IgD-negative memory B cell (primary cell): ENCODE data around the gene VPS26C. TPM values are rescaled to one million over a fixed set of nuclear protein-coding genes. Genes with fewer than 3 reads are reported as not detected.
A peak's percentile ranks its signal among the peaks of the same experiment; 100 is the strongest.

Experiments
- H3K27ac Mint-ChIP-seq, 3 donors: one replicate each; pipeline ENCODE4 v1.8.0; 2020 to 2022; ENCODE audit warnings: mild to moderate bottlenecking in 3 of 3, mixed read lengths in 3 of 3, moderate library complexity in 1 of 3
- H3K27me3 Mint-ChIP-seq: one replicate; pipeline ENCODE4 v1.8.0; 2021; ENCODE audit warnings: mixed read lengths
- H3K36me3 Mint-ChIP-seq: one replicate; pipeline ENCODE4 v1.8.0; 2020; ENCODE audit warnings: mild to moderate bottlenecking, mixed read lengths
- H3K4me1 Mint-ChIP-seq, 3 donors: one replicate each; pipeline ENCODE4 v1.8.0; 2020 to 2022; ENCODE audit warnings: mixed read lengths in 3 of 3, mild to moderate bottlenecking in 1 of 3
- H3K4me3 Mint-ChIP-seq, 4 donors: one replicate each; pipeline ENCODE4 v1.8.0; 2020 to 2022; ENCODE audit warnings: mild to moderate bottlenecking in 4 of 4, mixed read lengths in 4 of 4, moderate library complexity in 3 of 4
- H3K9me3 Mint-ChIP-seq, 3 donors: one replicate each; pipeline ENCODE4 v1.8.0; 2020 to 2021; ENCODE audit warnings: mixed read lengths in 3 of 3, mild to moderate bottlenecking in 1 of 3
- polyA plus RNA-seq: library from polyadenylated mRNA; unstranded; fragments of 300-500 nt; fragmentation: Illumina TruSeq; gene quantifications from one replicate; pipeline ENCODE4 v1.2.3, GENCODE V29; 2021

Gene VPS26C
- polyA plus RNA-seq, 1 donor from 2014 or later = 64.8 TPM

- Mint-ChIP-seq H3K27ac (no peak overlapping the region), H3K27me3 (no peaks in the 10 kb centered on the region), H3K4me3 (no peak overlapping the region), H3K36me3 (peaks cover 2% of the 10 kb centered on the region), H3K4me1 (peaks cover 4 to 8% (median 8%) of the 10 kb centered on the region in 3 donors), H3K9me3 (no peaks in the 10 kb centered on the region)
Measured at GRCh38 chr21:37273440-37273839, 6.3 kb upstream of the VPS26C start.

- Mint-ChIP-seq H3K27ac (no peak overlapping the region), H3K9me3 (no peaks in the 10 kb centered on the region), H3K4me3 (no peak overlapping the region), H3K4me1 (peaks cover 7 to 9% (median 8%) of the 10 kb centered on the region in 3 donors), H3K36me3 (peaks cover 2% of the 10 kb centered on the region), H3K27me3 (no peaks in the 10 kb centered on the region)
Measured at GRCh38 chr21:37272897-37273296, 5.8 kb upstream of the VPS26C start.

GRCh38 chr21:37270576-37271365 is 3.6 kb upstream of the VPS26C start:
- Mint-ChIP-seq H3K27ac (peak overlapping the region in 2 of 3 donors; percentile 61 to 75), H3K9me3 (no peaks in the 10 kb centered on the region), H3K27me3 (no peaks in the 10 kb centered on the region), H3K36me3 (peaks cover 2% of the 10 kb centered on the region), H3K4me3 (peak overlapping the region in 1 of 4 donors; percentile 83), H3K4me1 (peaks cover 14 to 18% (median 16%) of the 10 kb centered on the region in 3 donors)

GRCh38 chr21:37269481-37269880 is 2.3 kb upstream of the VPS26C start:
- Mint-ChIP-seq H3K4me1 (peaks cover 22 to 24% (median 24%) of the 10 kb centered on the region in 3 donors), H3K4me3 (peak overlapping the region in 2 of 4 donors; percentile 55 to 90), H3K36me3 (peaks cover 4% of the 10 kb centered on the region), H3K9me3 (no peaks in the 10 kb centered on the region), H3K27me3 (no peaks in the 10 kb centered on the region), H3K27ac (peak overlapping the region in 2 of 3 donors; percentile 76 to 94)

- H3K4me1 Mint-ChIP-seq = peaks cover 24 to 32% (median 24%) of the 10 kb centered on the region in 3 donors
- peaks cover 4% of the 10 kb centered on the region for H3K36me3 Mint-ChIP-seq
- peak overlapping the region; percentile 90 to 97 (median 95) for H3K4me3 Mint-ChIP-seq
- no peaks in the 10 kb centered on the region for H3K27me3 Mint-ChIP-seq
- no peaks in the 10 kb centered on the region for H3K9me3 Mint-ChIP-seq
- H3K27ac Mint-ChIP-seq = peak overlapping the region; percentile 94 to 99 (median 98)
Measured at GRCh38 chr21:37268186-37268503, 1.0 kb upstream of the VPS26C start.

- Mint-ChIP-seq H3K9me3 (no peaks in the 10 kb centered on the region), H3K36me3 (peaks cover 4% of the 10 kb centered on the region), H3K4me1 (peaks cover 26 to 33% (median 27%) of the 10 kb centered on the region in 3 donors), H3K27ac (peak overlapping the region; percentile 94 to 99 (median 98)), H3K27me3 (no peaks in the 10 kb centered on the region), H3K4me3 (peak overlapping the region; percentile 90 to 97 (median 95))
Measured at GRCh38 chr21:37266515-37267221, 466 bp downstream of the VPS26C start.

GRCh38 chr21:37264808-37265207 is 2.3 kb downstream of the VPS26C start:
- peaks cover 23 to 31% (median 29%) of the 10 kb centered on the region in 3 donors for H3K4me1 Mint-ChIP-seq
- no peaks in the 10 kb centered on the region for H3K9me3 Mint-ChIP-seq
- H3K36me3 Mint-ChIP-seq = peaks cover 2% of the 10 kb centered on the region
- H3K27ac Mint-ChIP-seq = peak overlapping the region; percentile 21 to 71 (median 46)
- peak overlapping the region in 3 of 4 donors; percentile 58 to 79 (median 77) for H3K4me3 Mint-ChIP-seq
- H3K27me3 Mint-ChIP-seq = no peaks in the 10 kb centered on the region

GRCh38 chr21:37263827-37264600 is 3.1 kb downstream of the VPS26C start:
- peak overlapping the region in 1 of 4 donors; percentile 77 for H3K4me3 Mint-ChIP-seq
- peaks cover 2% of the 10 kb centered on the region for H3K36me3 Mint-ChIP-seq
- H3K27ac Mint-ChIP-seq = peak overlapping the region in 1 of 3 donors; percentile 18
- H3K27me3 Mint-ChIP-seq = no peaks in the 10 kb centered on the region
- H3K9me3 Mint-ChIP-seq = no peaks in the 10 kb centered on the region
- peaks cover 27 to 31% (median 29%) of the 10 kb centered on the region in 3 donors for H3K4me1 Mint-ChIP-seq

- H3K4me1 Mint-ChIP-seq = peaks cover 16 to 26% (median 20%) of the 10 kb centered on the region in 3 donors
Measured at GRCh38 chr21:37259426-37259825, 7.7 kb downstream of the VPS26C start.

GRCh38 chr21:37257967-37258877 is 8.9 kb downstream of the VPS26C start:
- Mint-ChIP-seq H3K4me3 (peak overlapping the region; percentile 77 to 88 (median 84)), H3K27me3 (no peaks in the 10 kb centered on the region), H3K36me3 (no peaks in the 10 kb centered on the region), H3K9me3 (no peaks in the 10 kb centered on the region), H3K4me1 (peaks cover 13 to 25% (median 15%) of the 10 kb centered on the region in 3 donors), H3K27ac (peak overlapping the region; percentile 43 to 95 (median 91))

More at GRCh38 chr21:37259426-37259825, 7.7 kb downstream of the VPS26C start:
- no peak overlapping the region for H3K4me3 Mint-ChIP-seq
- H3K36me3 Mint-ChIP-seq = no peaks in the 10 kb centered on the region
- no peaks in the 10 kb centered on the region for H3K27me3 Mint-ChIP-seq
- H3K27ac Mint-ChIP-seq = peak overlapping the region in 1 of 3 donors; percentile 25
- no peaks in the 10 kb centered on the region for H3K9me3 Mint-ChIP-seq

GRCh38 chr21:37257511-37257966 is 9.6 kb downstream of the VPS26C start:
- Mint-ChIP-seq H3K27ac (peak overlapping the region; percentile 16 to 91 (median 43)), H3K9me3 (no peaks in the 10 kb centered on the region), H3K27me3 (no peaks in the 10 kb centered on the region), H3K4me3 (peak overlapping the region; percentile 77 to 88 (median 84)), H3K4me1 (peaks cover 11 to 26% (median 15%) of the 10 kb centered on the region in 3 donors), H3K36me3 (no peaks in the 10 kb centered on the region)

- Mint-ChIP-seq H3K36me3 (no peaks in the 10 kb centered on the region), H3K27me3 (no peaks in the 10 kb centered on the region), H3K9me3 (no peaks in the 10 kb centered on the region), H3K27ac (no peak overlapping the region), H3K4me1 (peaks cover 13 to 30% (median 17%) of the 10 kb centered on the region in 3 donors), H3K4me3 (peak overlapping the region in 1 of 4 donors; percentile 46)
Measured at GRCh38 chr21:37253991-37254390, 13.1 kb downstream of the VPS26C start.

- Mint-ChIP-seq H3K27me3 (no peaks in the 10 kb centered on the region), H3K27ac (no peak overlapping the region), H3K4me1 (peaks cover 11 to 22% (median 18%) of the 10 kb centered on the region in 3 donors)
Measured at GRCh38 chr21:37251294-37251634, 15.9 kb downstream of the VPS26C start.

More at GRCh38 chr21:37251294-37251634, 15.9 kb downstream of the VPS26C start:
- Mint-ChIP-seq H3K4me3 (no peak overlapping the region), H3K36me3 (peaks cover 3% of the 10 kb centered on the region), H3K9me3 (no peaks in the 10 kb centered on the region)
